GM12892 (cell line): ENCODE data around the gene MANEAL.

Experiments
- DNase-seq: peaks from one replicate; pipeline ENCODE4 v3.0.0; 2011; ENCODE audit not compliant: insufficient read length
- FAIRE-seq: peaks from 2 replicates; lab custom pipeline; 2011; peaks lifted over from hg19 to GRCh38; lab: Jason Lieb, UNC
- POLR2A ChIP-seq: IDR thresholded peaks from 2 replicates; pipeline ENCODE4 v1.6.1; 2011; ENCODE audit warnings: low read depth, low read length, control low read depth
- POLR2AphosphoS5 ChIP-seq: IDR thresholded peaks from 2 replicates; pipeline ENCODE4 v1.6.1; 2011; ENCODE audit warnings: low read depth, low read length, control low read depth
- TAF1 ChIP-seq: IDR thresholded peaks from 2 replicates; pipeline ENCODE4 v1.6.1; 2011; ENCODE audit warnings: low read depth, mild to moderate bottlenecking, control low read depth, low read length, borderline replicate concordance

MANEAL gene

GRCh38 chr1:37813529-37814145 is 20.0 kb downstream of the MANEAL start:
- no peak for DNase-seq
- no peak for FAIRE-seq
- TF ChIP-seq POLR2A = no peak
- no peak for TF ChIP-seq POLR2AphosphoS5

GRCh38 chr1:37814252-37814651 is 20.6 kb downstream of the MANEAL start:
- DNase-seq (no peak), FAIRE-seq (no peak)
- TF ChIP-seq POLR2AphosphoS5 (no peak), TAF1 (no peak), POLR2A (no peak)

GRCh38 chr1:37817481-37817880 is 23.8 kb downstream of the MANEAL start:
- DNase-seq (no peak), FAIRE-seq (no peak)
- TF ChIP-seq POLR2A (no peak), TAF1 (no peak), POLR2AphosphoS5 (no peak)

- FAIRE-seq (no peak), DNase-seq (no peak)
- TF ChIP-seq POLR2AphosphoS5 (no peak), POLR2A (no peak), TAF1 (no peak)
Measured at GRCh38 chr1:37821481-37821880, 27.8 kb downstream of the MANEAL start.

GRCh38 chr1:37822906-37823815 is 29.5 kb downstream of the MANEAL start:
- DNase-seq (no peak), FAIRE-seq (no peak)
- TF ChIP-seq POLR2AphosphoS5 (no peak), TAF1 (no peak), POLR2A (no peak)

- DNase-seq = no peak
- no peak for TF ChIP-seq POLR2A
- TF ChIP-seq TAF1 = no peak
- no peak for TF ChIP-seq POLR2AphosphoS5
- no peak for FAIRE-seq
Measured at GRCh38 chr1:37824001-37824400, 30.4 kb downstream of the MANEAL start.

- FAIRE-seq = no peak
- TF ChIP-seq TAF1 (no peak), POLR2A (no peak), POLR2AphosphoS5 (no peak)
- no peak for DNase-seq
Measured at GRCh38 chr1:37825506-37825905, 31.9 kb downstream of the MANEAL start.

GRCh38 chr1:37828410-37829074 is 34.9 kb downstream of the MANEAL start:
- DNase-seq = no peak
- TF ChIP-seq POLR2AphosphoS5 (no peak), POLR2A (no peak), TAF1 (no peak)
- FAIRE-seq = no peak

- peak; percentile 82 for FAIRE-seq
- no peak for DNase-seq
- no peak for TF ChIP-seq POLR2A
- TF ChIP-seq TAF1 = no peak
- no peak for TF ChIP-seq POLR2AphosphoS5
Measured at GRCh38 chr1:37831109-37831508, 37.5 kb downstream of the MANEAL start.

- DNase-seq (no peak), FAIRE-seq (no peak)
- TF ChIP-seq POLR2AphosphoS5 (no peak), POLR2A (no peak), TAF1 (no peak)
Measured at GRCh38 chr1:37831809-37832208, 38.2 kb downstream of the MANEAL start.

GRCh38 chr1:37836788-37837187 is 43.1 kb downstream of the MANEAL start:
- FAIRE-seq = no peak
- TF ChIP-seq TAF1 (no peak), POLR2AphosphoS5 (no peak), POLR2A (no peak)
- no peak for DNase-seq
